GM19463 (cell line): ENCODE data around the gene SPDYE16.
"Not testable (repeated sequence)": the region's sequence is repeated elsewhere in the genome, so short reads cannot be mapped to it uniquely, and the experiment has no call there.

Experiments used
- ATAC-seq: cut with Tn5 transposase; IDR thresholded peaks from one replicate; pipeline ENCODE4 v1.9.1; 2021; ENCODE audit warnings: mild to moderate bottlenecking, moderate library complexity; ENCODE audit not compliant: unreplicated experiment

Gene SPDYE16

GRCh38 chr7:76505168-76506080, 37.7 kb downstream of the SPDYE16 start:
- ATAC-seq: no peak

- not testable (repeated sequence) for ATAC-seq
Observed at GRCh38 chr7:76504351-76505167, 38.5 kb downstream of the SPDYE16 start.

- ATAC-seq: not testable (repeated sequence)
Observed at GRCh38 chr7:76503244-76503643, 39.9 kb downstream of the SPDYE16 start.

GRCh38 chr7:76502836-76503235, 40.3 kb downstream of the SPDYE16 start:
- not testable (repeated sequence) for ATAC-seq

- ATAC-seq: not testable (repeated sequence)
Observed at GRCh38 chr7:76502224-76502623, 40.9 kb downstream of the SPDYE16 start.

GRCh38 chr7:76499924-76500241, 43.2 kb downstream of the SPDYE16 start:
- not testable (repeated sequence) for ATAC-seq

- ATAC-seq: not testable (repeated sequence)
Observed at GRCh38 chr7:76499201-76499923, 43.7 kb downstream of the SPDYE16 start.

- ATAC-seq: not testable (repeated sequence)
Observed at GRCh38 chr7:76498583-76499200, 44.4 kb downstream of the SPDYE16 start.

- ATAC-seq: not testable (repeated sequence)
Observed at GRCh38 chr7:76497918-76498582, 45.0 kb downstream of the SPDYE16 start.

- ATAC-seq: not testable (repeated sequence)
Observed at GRCh38 chr7:76495717-76496116, 47.4 kb downstream of the SPDYE16 start.

GRCh38 chr7:76492139-76492538, 51.0 kb downstream of the SPDYE16 start:
- not testable (repeated sequence) for ATAC-seq

GRCh38 chr7:76487969-76488368, 55.1 kb downstream of the SPDYE16 start:
- ATAC-seq: not testable (repeated sequence)

GRCh38 chr7:76486618-76487017, 56.5 kb downstream of the SPDYE16 start:
- peak; percentile 98 for ATAC-seq

- peak; percentile 3 for ATAC-seq
Observed at GRCh38 chr7:76485822-76486610, 57.1 kb downstream of the SPDYE16 start.

GRCh38 chr7:76484456-76484855, 58.6 kb downstream of the SPDYE16 start:
- not testable (repeated sequence) for ATAC-seq

- not testable (repeated sequence) for ATAC-seq
Observed at GRCh38 chr7:76483081-76483480, 60.0 kb downstream of the SPDYE16 start.

GRCh38 chr7:76482660-76483059, 60.4 kb downstream of the SPDYE16 start:
- not testable (repeated sequence) for ATAC-seq
